ENCODE data around the gene SH3RF3. TPM values are rescaled to one million over a fixed set of nuclear protein-coding genes. Genes with fewer than 3 reads are reported as not detected.

The SH3RF3 gene
- total RNA-seq, 2 donors from 2014 or later = 1.4 to 17.0 TPM

- Histone ChIP-seq H3K27me3 (replicated peaks; ENCODE audit: insufficient read depth) (no peaks in the 10 kb centered on the region), H3K4me3 (no peak overlapping the region), H3K9me3 (no peaks in the 10 kb centered on the region), H3K4me1 (replicated peaks) (no peaks in the 10 kb centered on the region), H3K27ac (peak overlapping the region; percentile 59 to 67), H3K36me3 (no peaks in the 10 kb centered on the region)
- intact Hi-C loops (cut with DNase I) = loop anchor here (5.0 kb wide), 3 partner anchors 42 to 148 kb away; no protein-coding TSS in a partner anchor
- no peak for DNase-seq (ENCODE audit: low spot score)
- 79% methylated on average over 4 of the region's 4 CpGs for WGBS
- no peak for TF ChIP-seq POLR2A (IDR thresholded peaks at IDR 0.05)
- no peak for TF ChIP-seq CTCF (IDR thresholded peaks at IDR 0.05)
- no peak for TF ChIP-seq POLR2AphosphoS5 (IDR thresholded peaks at IDR 0.05)
Observed at GRCh38 chr2:109174214-109174613, 45.2 kb downstream of the SH3RF3 start.

- TF ChIP-seq POLR2A (IDR thresholded peaks at IDR 0.05) (no peak), CTCF (IDR thresholded peaks at IDR 0.05) (no peak), POLR2AphosphoS5 (IDR thresholded peaks at IDR 0.05) (no peak)
- no peak for DNase-seq (ENCODE audit: low spot score)
- Histone ChIP-seq H3K9me3 (no peaks in the 10 kb centered on the region), H3K36me3 (no peaks in the 10 kb centered on the region), H3K27ac (peak overlapping the region; percentile 59 to 67), H3K4me3 (no peak overlapping the region), H3K4me1 (replicated peaks) (no peaks in the 10 kb centered on the region), H3K27me3 (replicated peaks; ENCODE audit: insufficient read depth) (no peaks in the 10 kb centered on the region)
- intact Hi-C loops (cut with DNase I) = loop anchor here (5.0 kb wide), 3 partner anchors 42 to 148 kb away; no protein-coding TSS in a partner anchor
- 81% methylated on average over 7 of the region's 7 CpGs for WGBS
Observed at GRCh38 chr2:109174626-109175349, 45.8 kb downstream of the SH3RF3 start.

- DNase-seq (ENCODE audit: low spot score) = peak; percentile 75
- H3K27me3 ChIP-seq (replicated peaks; ENCODE audit: insufficient read depth) = no peaks in the 10 kb centered on the region
- 36% methylated on average over 3 of the region's 3 CpGs for whole genome bisulfite sequencing
- no peaks in the 10 kb centered on the region for H3K4me1 ChIP-seq (replicated peaks)
- H3K36me3 ChIP-seq = no peaks in the 10 kb centered on the region
- no peaks in the 10 kb centered on the region for H3K9me3 ChIP-seq
- intact Hi-C loops (cut with DNase I) = no loop called here
- TF ChIP-seq CTCF (IDR thresholded peaks at IDR 0.05) (no peak), POLR2A (IDR thresholded peaks at IDR 0.05) (no peak), POLR2AphosphoS5 (IDR thresholded peaks at IDR 0.05) (peak; percentile 82)
- H3K4me3 ChIP-seq = no peak overlapping the region
- H3K27ac ChIP-seq = no peak overlapping the region
Observed at GRCh38 chr2:109175350-109175678, 46.3 kb downstream of the SH3RF3 start.

- Histone ChIP-seq H3K4me1 (replicated peaks) (no peaks in the 10 kb centered on the region), H3K36me3 (no peaks in the 10 kb centered on the region), H3K4me3 (no peak overlapping the region), H3K9me3 (no peaks in the 10 kb centered on the region), H3K27ac (no peak overlapping the region), H3K27me3 (replicated peaks; ENCODE audit: insufficient read depth) (no peaks in the 10 kb centered on the region)
- DNase-seq (ENCODE audit: low spot score) = no peak
- 43% methylated on average over 2 of the region's 2 CpGs for WGBS
- intact Hi-C loops (cut with DNase I) = no loop called here
- TF ChIP-seq POLR2AphosphoS5 (IDR thresholded peaks at IDR 0.05) (no peak), CTCF (IDR thresholded peaks at IDR 0.05) (no peak), POLR2A (IDR thresholded peaks at IDR 0.05) (no peak)
Observed at GRCh38 chr2:109176928-109177327, 47.9 kb downstream of the SH3RF3 start.

GRCh38 chr2:109177635-109178034 is 48.6 kb downstream of the SH3RF3 start:
- TF ChIP-seq POLR2A (IDR thresholded peaks at IDR 0.05) (no peak), POLR2AphosphoS5 (IDR thresholded peaks at IDR 0.05) (no peak)
- Histone ChIP-seq H3K4me1 (replicated peaks) (no peaks in the 10 kb centered on the region), H3K27me3 (replicated peaks; ENCODE audit: insufficient read depth) (no peaks in the 10 kb centered on the region), H3K27ac (no peak overlapping the region), H3K4me3 (no peak overlapping the region), H3K36me3 (no peaks in the 10 kb centered on the region), H3K9me3 (no peaks in the 10 kb centered on the region)
- intact Hi-C loops (cut with DNase I) = no loop called here
- no peak for DNase-seq (ENCODE audit: low spot score)
